HEK293 (cell line): ENCODE measurements around the gene CEPT1.

Experiments used
- GFI1B ChIP-seq: fragments of 450-650 bp; formaldehyde crosslinking; IDR thresholded peaks from 2 replicates; pipeline ENCODE4 v1.5.1; 2016; ENCODE audit warnings: missing biosample characterization, missing genetic modification characterization
- HOXC10 ChIP-seq: sonication (generic); formaldehyde crosslinking; IDR thresholded peaks from 2 replicates; pipeline ENCODE4 v1.8.1; 2023; ENCODE audit warnings: mild to moderate bottlenecking, missing genetic modification reagents
- KLF1 ChIP-seq: fragments of 450-650 bp; formaldehyde crosslinking; IDR thresholded peaks from 2 replicates; pipeline ENCODE4 v1.5.1; 2016; ENCODE audit warnings: missing biosample characterization, missing genetic modification characterization
- KLF16 ChIP-seq: fragments of 450-650 bp; formaldehyde crosslinking; IDR thresholded peaks from 2 replicates; pipeline ENCODE4 v1.5.1; 2017; ENCODE audit warnings: missing biosample characterization, missing genetic modification characterization
- KLF7 ChIP-seq: fragments of 450-650 bp; formaldehyde crosslinking; IDR thresholded peaks from 2 replicates; pipeline ENCODE4 v1.5.1; 2016; ENCODE audit warnings: missing biosample characterization, missing genetic modification characterization, borderline replicate concordance
- OVOL3 ChIP-seq: fragments of 450-650 bp; formaldehyde crosslinking; IDR thresholded peaks from 2 replicates; pipeline ENCODE4 v1.5.1; 2016; ENCODE audit warnings: missing biosample characterization, missing genetic modification characterization
- SP3 ChIP-seq: fragments of 450-650 bp; formaldehyde crosslinking; IDR thresholded peaks from 2 replicates; pipeline ENCODE4 v1.5.1; 2016; ENCODE audit warnings: missing biosample characterization, missing genetic modification characterization
- ZFP69B ChIP-seq: fragments of 450-650 bp; formaldehyde crosslinking; IDR thresholded peaks from 2 replicates; pipeline ENCODE4 v1.5.1; 2016; ENCODE audit warnings: missing biosample characterization, missing genetic modification characterization
- ZNF112 ChIP-seq: fragments of 450-650 bp; formaldehyde crosslinking; IDR thresholded peaks from 2 replicates; pipeline ENCODE4 v1.5.0; 2017; ENCODE audit warnings: missing biosample characterization, missing genetic modification characterization
- ZNF16 ChIP-seq: fragments of 450-650 bp; formaldehyde crosslinking; IDR thresholded peaks from 2 replicates; pipeline ENCODE4 v1.5.1; 2016; ENCODE audit warnings: low read depth, missing biosample characterization, missing genetic modification characterization
- ZNF175 ChIP-seq: fragments of 450-650 bp; formaldehyde crosslinking; IDR thresholded peaks from 2 replicates; pipeline ENCODE4 v1.5.1; 2016; ENCODE audit warnings: missing biosample characterization, missing genetic modification characterization
- ZNF19 ChIP-seq: fragments of 450-650 bp; formaldehyde crosslinking; IDR thresholded peaks from 2 replicates; pipeline ENCODE4; 2016; ENCODE audit warnings: missing biosample characterization, missing genetic modification characterization, low read depth
- ZNF211 ChIP-seq: fragments of 450-650 bp; formaldehyde crosslinking; IDR thresholded peaks from 2 replicates; pipeline ENCODE4 v1.5.1; 2016; ENCODE audit warnings: low read depth, missing biosample characterization, missing genetic modification characterization
- ZNF214 ChIP-seq: fragments of 450-650 bp; formaldehyde crosslinking; IDR thresholded peaks from 2 replicates; pipeline ENCODE4 v1.5.1; 2017; ENCODE audit warnings: missing biosample characterization, mild to moderate bottlenecking, missing genetic modification characterization, borderline replicate concordance
- ZNF23 ChIP-seq: fragments of 450-650 bp; formaldehyde crosslinking; IDR thresholded peaks from 2 replicates; pipeline ENCODE4 v1.5.1; 2016; ENCODE audit warnings: missing biosample characterization, missing genetic modification characterization, borderline replicate concordance
- ZNF24 ChIP-seq: fragments of 450-650 bp; formaldehyde crosslinking; IDR thresholded peaks from 2 replicates; pipeline ENCODE4 v1.5.1; 2016; ENCODE audit warnings: missing biosample characterization, missing genetic modification characterization
- ZNF335 ChIP-seq: fragments of 450-650 bp; formaldehyde crosslinking; conservative IDR thresholded peaks from 2 replicates; pipeline ENCODE4 v1.5.1; 2016; ENCODE audit warnings: missing biosample characterization, missing genetic modification characterization
- ZNF341 ChIP-seq: fragments of 450-650 bp; formaldehyde crosslinking; IDR thresholded peaks from 2 replicates; pipeline ENCODE4; 2016; ENCODE audit warnings: low read depth, missing biosample characterization, missing genetic modification characterization
- ZNF366 ChIP-seq: fragments of 450-650 bp; formaldehyde crosslinking; conservative IDR thresholded peaks from 2 replicates; pipeline ENCODE4 v1.5.1; 2016; ENCODE audit warnings: missing biosample characterization, missing genetic modification characterization
- ZNF37A ChIP-seq: fragments of 450-650 bp; IDR thresholded peaks from 2 replicates; pipeline ENCODE4 v1.5.1; 2018; ENCODE audit warnings: missing biosample characterization, missing genetic modification characterization
- ZNF404 ChIP-seq: fragments of 450-650 bp; formaldehyde crosslinking; IDR thresholded peaks from 2 replicates; pipeline ENCODE4 v1.5.1; 2017; ENCODE audit warnings: missing biosample characterization, missing genetic modification characterization
- ZNF514 ChIP-seq: fragments of 450-650 bp; formaldehyde crosslinking; IDR thresholded peaks from 2 replicates; pipeline ENCODE4 v1.5.1; 2016; ENCODE audit warnings: missing biosample characterization, missing genetic modification characterization
- ZNF549 ChIP-seq: fragments of 450-650 bp; IDR thresholded peaks from 2 replicates; pipeline ENCODE4 v1.5.1; 2018; ENCODE audit warnings: missing biosample characterization, missing genetic modification characterization, mild to moderate bottlenecking, inconsistent platforms, moderate library complexity
- ZNF664 ChIP-seq: fragments of 450-650 bp; formaldehyde crosslinking; IDR thresholded peaks from 2 replicates; pipeline ENCODE4 v1.5.1; 2016; ENCODE audit warnings: missing biosample characterization, missing genetic modification characterization
- ZXDB ChIP-seq: fragments of 450-650 bp; formaldehyde crosslinking; IDR thresholded peaks from 2 replicates; pipeline ENCODE4 v1.5.1; 2016; ENCODE audit warnings: missing biosample characterization, missing genetic modification characterization
- TF ChIP-seq, protein P1 (sequence below): fragments of 450-650 bp; formaldehyde crosslinking; IDR thresholded peaks from 2 replicates; pipeline ENCODE4 v1.5.1; 2016; ENCODE audit warnings: missing biosample characterization, missing genetic modification characterization, low read depth
- TF ChIP-seq, protein P2 (sequence below): IDR thresholded peaks from 2 replicates; pipeline ENCODE4 v1.6.1; 2011; ENCODE audit warnings: mild to moderate bottlenecking, low read depth, low read length, borderline replicate concordance
- TF ChIP-seq, protein P3 (sequence below): fragments of 450-650 bp; formaldehyde crosslinking; IDR thresholded peaks from 2 replicates; pipeline ENCODE4 v1.5.1; 2016; ENCODE audit warnings: missing biosample characterization, missing genetic modification characterization

The CEPT1 gene

DNA sequence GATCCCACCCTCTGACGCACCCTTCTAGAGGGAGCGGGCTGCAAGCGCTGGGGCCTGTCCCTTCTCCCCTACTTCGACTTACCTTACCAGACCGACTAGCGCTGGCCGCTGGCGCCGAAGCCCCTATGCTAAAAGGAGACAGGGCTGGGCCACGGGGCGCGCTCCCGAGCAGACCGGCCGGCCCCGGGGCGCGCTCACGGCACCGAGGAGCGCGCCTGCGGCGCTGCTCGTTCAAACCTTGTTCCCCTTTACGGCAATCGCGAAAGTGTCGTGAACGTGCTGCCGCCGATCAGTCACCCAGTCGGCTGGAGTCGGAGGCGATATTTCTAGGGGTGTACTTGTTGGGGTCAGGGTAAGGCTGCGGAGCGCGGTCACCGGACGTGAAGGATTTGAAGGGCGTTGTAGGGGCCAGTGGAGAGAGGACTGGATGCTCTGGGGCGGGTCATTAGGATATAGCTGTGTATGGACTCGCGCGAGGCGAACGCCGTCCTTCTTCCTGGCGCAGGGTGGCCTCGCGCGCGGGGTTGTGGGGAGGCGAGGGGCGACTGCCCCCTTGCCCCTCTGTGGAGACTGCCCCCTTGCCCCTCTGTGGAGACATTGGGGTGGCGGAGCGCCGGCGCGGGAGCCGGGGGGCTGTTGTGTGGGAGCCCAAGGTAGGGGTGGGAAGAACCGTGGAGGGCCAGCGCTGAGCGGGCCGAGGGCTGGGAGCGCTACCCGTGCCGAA lies at the start of gene CEPT1, which contains the start of gene DRAM2 (continued):
- TF ChIP-seq, protein P1, sequence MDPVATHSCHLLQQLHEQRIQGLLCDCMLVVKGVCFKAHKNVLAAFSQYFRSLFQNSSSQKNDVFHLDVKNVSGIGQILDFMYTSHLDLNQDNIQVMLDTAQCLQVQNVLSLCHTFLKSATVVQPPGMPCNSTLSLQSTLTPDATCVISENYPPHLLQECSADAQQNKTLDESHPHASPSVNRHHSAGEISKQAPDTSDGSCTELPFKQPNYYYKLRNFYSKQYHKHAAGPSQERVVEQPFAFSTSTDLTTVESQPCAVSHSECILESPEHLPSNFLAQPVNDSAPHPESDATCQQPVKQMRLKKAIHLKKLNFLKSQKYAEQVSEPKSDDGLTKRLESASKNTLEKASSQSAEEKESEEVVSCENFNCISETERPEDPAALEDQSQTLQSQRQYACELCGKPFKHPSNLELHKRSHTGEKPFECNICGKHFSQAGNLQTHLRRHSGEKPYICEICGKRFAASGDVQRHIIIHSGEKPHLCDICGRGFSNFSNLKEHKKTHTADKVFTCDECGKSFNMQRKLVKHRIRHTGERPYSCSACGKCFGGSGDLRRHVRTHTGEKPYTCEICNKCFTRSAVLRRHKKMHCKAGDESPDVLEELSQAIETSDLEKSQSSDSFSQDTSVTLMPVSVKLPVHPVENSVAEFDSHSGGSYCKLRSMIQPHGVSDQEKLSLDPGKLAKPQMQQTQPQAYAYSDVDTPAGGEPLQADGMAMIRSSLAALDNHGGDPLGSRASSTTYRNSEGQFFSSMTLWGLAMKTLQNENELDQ (tag by site-specific recombination) = no peak
- TF ChIP-seq ZNF112 (tag by site-specific recombination) (no peak), ZNF175 (tag by site-specific recombination) (no peak), ZNF214 (tag by site-specific recombination) (no peak), KLF1 (tag by site-specific recombination) (peak; percentile 43; the same call in 1 of the 2 replicates), ZNF514 (tag by site-specific recombination) (no peak), ZNF37A (tag by site-specific recombination) (no peak), ZNF404 (no peak), ZNF211 (no peak), SP3 (tag by site-specific recombination) (peak; percentile 53), ZXDB (tag by site-specific recombination) (peak; percentile 23; the same call in 1 of the 2 replicates), ZNF366 (tag by site-specific recombination) (no peak), ZNF16 (no peak), ZNF664 (tag by site-specific recombination) (no peak), ZNF19 (tag by site-specific recombination) (no peak), ZFP69B (tag by site-specific recombination) (no peak), HOXC10 (CRISPR knock-in tag) (no peak), ZNF23 (no peak), ZNF341 (tag by site-specific recombination) (no peak), ZNF24 (tag by site-specific recombination) (no peak), KLF16 (tag by site-specific recombination) (0 out of 2 replicates have a peak, but pooled peaks have one; percentile 12), OVOL3 (tag by site-specific recombination) (no peak), ZNF549 (no peak), KLF7 (tag by site-specific recombination) (no peak), ZNF335 (tag by site-specific recombination) (peak; percentile 97), GFI1B (tag by site-specific recombination) (no peak)
- TF ChIP-seq, protein P2, sequence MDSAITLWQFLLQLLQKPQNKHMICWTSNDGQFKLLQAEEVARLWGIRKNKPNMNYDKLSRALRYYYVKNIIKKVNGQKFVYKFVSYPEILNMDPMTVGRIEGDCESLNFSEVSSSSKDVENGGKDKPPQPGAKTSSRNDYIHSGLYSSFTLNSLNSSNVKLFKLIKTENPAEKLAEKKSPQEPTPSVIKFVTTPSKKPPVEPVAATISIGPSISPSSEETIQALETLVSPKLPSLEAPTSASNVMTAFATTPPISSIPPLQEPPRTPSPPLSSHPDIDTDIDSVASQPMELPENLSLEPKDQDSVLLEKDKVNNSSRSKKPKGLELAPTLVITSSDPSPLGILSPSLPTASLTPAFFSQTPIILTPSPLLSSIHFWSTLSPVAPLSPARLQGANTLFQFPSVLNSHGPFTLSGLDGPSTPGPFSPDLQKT = no peak
- TF ChIP-seq, protein P3, sequence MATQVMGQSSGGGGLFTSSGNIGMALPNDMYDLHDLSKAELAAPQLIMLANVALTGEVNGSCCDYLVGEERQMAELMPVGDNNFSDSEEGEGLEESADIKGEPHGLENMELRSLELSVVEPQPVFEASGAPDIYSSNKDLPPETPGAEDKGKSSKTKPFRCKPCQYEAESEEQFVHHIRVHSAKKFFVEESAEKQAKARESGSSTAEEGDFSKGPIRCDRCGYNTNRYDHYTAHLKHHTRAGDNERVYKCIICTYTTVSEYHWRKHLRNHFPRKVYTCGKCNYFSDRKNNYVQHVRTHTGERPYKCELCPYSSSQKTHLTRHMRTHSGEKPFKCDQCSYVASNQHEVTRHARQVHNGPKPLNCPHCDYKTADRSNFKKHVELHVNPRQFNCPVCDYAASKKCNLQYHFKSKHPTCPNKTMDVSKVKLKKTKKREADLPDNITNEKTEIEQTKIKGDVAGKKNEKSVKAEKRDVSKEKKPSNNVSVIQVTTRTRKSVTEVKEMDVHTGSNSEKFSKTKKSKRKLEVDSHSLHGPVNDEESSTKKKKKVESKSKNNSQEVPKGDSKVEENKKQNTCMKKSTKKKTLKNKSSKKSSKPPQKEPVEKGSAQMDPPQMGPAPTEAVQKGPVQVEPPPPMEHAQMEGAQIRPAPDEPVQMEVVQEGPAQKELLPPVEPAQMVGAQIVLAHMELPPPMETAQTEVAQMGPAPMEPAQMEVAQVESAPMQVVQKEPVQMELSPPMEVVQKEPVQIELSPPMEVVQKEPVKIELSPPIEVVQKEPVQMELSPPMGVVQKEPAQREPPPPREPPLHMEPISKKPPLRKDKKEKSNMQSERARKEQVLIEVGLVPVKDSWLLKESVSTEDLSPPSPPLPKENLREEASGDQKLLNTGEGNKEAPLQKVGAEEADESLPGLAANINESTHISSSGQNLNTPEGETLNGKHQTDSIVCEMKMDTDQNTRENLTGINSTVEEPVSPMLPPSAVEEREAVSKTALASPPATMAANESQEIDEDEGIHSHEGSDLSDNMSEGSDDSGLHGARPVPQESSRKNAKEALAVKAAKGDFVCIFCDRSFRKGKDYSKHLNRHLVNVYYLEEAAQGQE (tag by site-specific recombination) = no peak; the same call in none of the 2 replicates
